Measurements from ENCODE around the gene SENP7. TPM values are rescaled to one million over a fixed set of nuclear protein-coding genes. Genes with fewer than 3 reads are reported as not detected.

Gene SENP7
- polyA plus RNA-seq, 1 of the 3 experiments (the other 2 are of a cell fraction) = 2.7 TPM

DNA sequence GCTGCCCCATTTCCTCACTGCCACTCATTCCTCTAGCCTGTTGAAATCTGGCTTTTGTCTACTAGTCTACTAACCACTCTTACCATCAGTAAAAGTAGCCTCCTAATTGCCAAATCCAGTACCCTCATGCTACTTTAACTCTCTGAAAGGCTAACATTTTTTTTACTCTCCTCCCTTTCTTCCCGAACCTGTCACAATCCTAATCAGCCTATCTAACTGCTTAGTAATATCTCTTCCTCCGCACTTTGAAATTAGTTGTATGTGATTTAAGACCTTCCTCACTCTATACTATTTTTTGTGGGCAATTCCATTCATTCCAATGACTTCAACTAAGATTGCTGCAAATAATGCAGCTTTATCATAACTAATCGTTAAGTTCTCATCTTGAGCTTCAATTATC, 3.7 kb downstream of the SENP7 start:
- H3K4me2 ChIP-seq = no peak overlapping the region
- peaks cover 7% of the 10 kb centered on the region for H3F3A ChIP-seq (replicated peaks; ENCODE audit: insufficient read depth)
- no peaks in the 10 kb centered on the region for H3K9me3 ChIP-seq
- no peak overlapping the region for H2AFZ ChIP-seq (ENCODE audit: low read depth)
- no peak overlapping the region for H3K4me3 ChIP-seq (ENCODE audit: low read depth in 2 of 2, low read length in 1 of 2)
- POLR2A ChIA-PET = no interaction called here
- WGBS (ENCODE audit: low lambda C conversion rate) = 88% methylated on average over 2 of the region's 3 CpGs
- no peaks in the 10 kb centered on the region for H3K27me3 ChIP-seq (ENCODE audit: insufficient read depth)
- no peak for DNase-seq
- no peaks in the 10 kb centered on the region for H3K9me2 ChIP-seq
- peaks cover 46% of the 10 kb centered on the region for H3K79me2 ChIP-seq (ENCODE audit: insufficient read depth)
- peaks cover 0 to 4% of the 10 kb centered on the region in 2 experiments; a peak in 2 of 4 replicates for H3K4me1 ChIP-seq (ENCODE audit: control insufficient read depth in 1 of 2, insufficient read depth in 2 of 2, low read depth in 1 of 2, low read length in 1 of 2)
- TF ChIP-seq RXRA (IDR thresholded peaks at IDR 0.05; ENCODE audit: borderline replicate concordance, low read depth) = no peak
- TF ChIP-seq EZH2phosphoT487 (IDR thresholded peaks at IDR 0.05; ENCODE audit: borderline replicate concordance, low read depth) = no peak
- TF ChIP-seq CHD2 (IDR thresholded peaks at IDR 0.05; ENCODE audit: low read length, partially characterized antibody) = no peak
- TF ChIP-seq YY1 (IDR thresholded peaks at IDR 0.05; ENCODE audit: low read depth) = no peak
- no peak for TF ChIP-seq MEF2A (IDR thresholded peaks at IDR 0.05; ENCODE audit: borderline replicate concordance, low read depth)
- no peak for TF ChIP-seq ELF1 (IDR thresholded peaks at IDR 0.05)
- TF ChIP-seq, protein P1, sequence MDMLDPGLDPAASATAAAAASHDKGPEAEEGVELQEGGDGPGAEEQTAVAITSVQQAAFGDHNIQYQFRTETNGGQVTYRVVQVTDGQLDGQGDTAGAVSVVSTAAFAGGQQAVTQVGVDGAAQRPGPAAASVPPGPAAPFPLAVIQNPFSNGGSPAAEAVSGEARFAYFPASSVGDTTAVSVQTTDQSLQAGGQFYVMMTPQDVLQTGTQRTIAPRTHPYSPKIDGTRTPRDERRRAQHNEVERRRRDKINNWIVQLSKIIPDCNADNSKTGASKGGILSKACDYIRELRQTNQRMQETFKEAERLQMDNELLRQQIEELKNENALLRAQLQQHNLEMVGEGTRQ (IDR thresholded peaks at IDR 0.05; ENCODE audit: borderline replicate concordance, low read depth, low read length) = no peak
- no peak for TF ChIP-seq POLR2AphosphoS5 (IDR thresholded peaks at IDR 0.05; ENCODE audit: low read depth, low read length)
- TF ChIP-seq GATA2 (CRISPR knock-in tag; IDR thresholded peaks at IDR 0.05) = no peak
- TF ChIP-seq, protein P2, sequence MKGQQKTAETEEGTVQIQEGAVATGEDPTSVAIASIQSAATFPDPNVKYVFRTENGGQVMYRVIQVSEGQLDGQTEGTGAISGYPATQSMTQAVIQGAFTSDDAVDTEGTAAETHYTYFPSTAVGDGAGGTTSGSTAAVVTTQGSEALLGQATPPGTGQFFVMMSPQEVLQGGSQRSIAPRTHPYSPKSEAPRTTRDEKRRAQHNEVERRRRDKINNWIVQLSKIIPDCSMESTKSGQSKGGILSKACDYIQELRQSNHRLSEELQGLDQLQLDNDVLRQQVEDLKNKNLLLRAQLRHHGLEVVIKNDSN (IDR thresholded peaks at IDR 0.05; ENCODE audit: borderline replicate concordance, low read depth) = no peak
- no peak overlapping the region for H3K9ac ChIP-seq
- no peaks in the 10 kb centered on the region for H4K20me1 ChIP-seq (ENCODE audit: insufficient read depth)
- H3K36me3 ChIP-seq (replicated peaks in 1 of 2; ENCODE audit: control insufficient read depth in 1 of 2, insufficient read depth in 2 of 2, low read length in 1 of 2) = peaks cover 0 to 4% of the 10 kb centered on the region in 2 experiments
- no peak overlapping the region for H3K27ac ChIP-seq (ENCODE audit: low read depth in 2 of 2, low read length in 1 of 2)
- CTCF ChIA-PET = interaction anchor here (1.6 kb wide), 1 partner anchor 906 kb away, joined by 7 read pairs; no protein-coding TSS in a partner anchor

DNA sequence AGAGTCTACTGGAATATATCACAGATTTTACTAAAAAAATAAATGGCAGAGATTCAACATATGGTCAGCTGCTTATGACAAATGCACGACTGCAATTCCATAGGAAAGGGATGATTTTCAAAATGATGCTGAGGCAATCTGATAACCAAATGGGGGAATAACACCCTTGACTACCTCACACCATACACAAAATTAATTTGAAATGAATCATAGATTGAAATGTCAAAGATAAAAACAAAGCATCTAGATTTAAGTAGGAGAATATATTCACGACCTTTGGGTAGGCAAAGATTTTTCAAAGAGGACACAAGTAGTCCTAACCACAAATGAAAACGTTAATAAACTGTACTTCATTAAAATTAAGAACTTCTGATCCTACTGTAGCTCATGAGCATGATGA, 11.2 kb downstream of the SENP7 start:
- DNase-seq = no peak
- Histone ChIP-seq H3K9ac (no peak overlapping the region), H3K79me2 (ENCODE audit: insufficient read depth) (peaks cover 38% of the 10 kb centered on the region), H4K20me1 (ENCODE audit: insufficient read depth) (no peaks in the 10 kb centered on the region), H3K27ac (ENCODE audit: low read depth in 2 of 2, low read length in 1 of 2) (no peak overlapping the region), H3K4me2 (no peak overlapping the region), H3K27me3 (ENCODE audit: insufficient read depth) (no peaks in the 10 kb centered on the region), H3K9me3 (no peaks in the 10 kb centered on the region), H3K36me3 (replicated peaks in 1 of 2; ENCODE audit: control insufficient read depth in 1 of 2, insufficient read depth in 2 of 2, low read length in 1 of 2) (peaks cover 0 to 17% of the 10 kb centered on the region in 2 experiments), H3K9me2 (no peaks in the 10 kb centered on the region), H3K4me3 (ENCODE audit: low read depth in 2 of 2, low read length in 1 of 2) (no peak overlapping the region), H3K4me1 (ENCODE audit: control insufficient read depth in 1 of 2, insufficient read depth in 2 of 2, low read depth in 1 of 2, low read length in 1 of 2) (no peaks in the 10 kb centered on the region), H2AFZ (ENCODE audit: low read depth) (no peak overlapping the region), H3F3A (replicated peaks; ENCODE audit: insufficient read depth) (no peaks in the 10 kb centered on the region)
- CTCF ChIA-PET = no interaction called here
- WGBS (ENCODE audit: low lambda C conversion rate) = 69% methylated on average over 3 of the region's 3 CpGs
- POLR2A ChIA-PET = no interaction called here
- no peak for TF ChIP-seq SIN3A (IDR thresholded peaks at IDR 0.05; ENCODE audit: borderline replicate concordance, low read depth, low read length)

DNA sequence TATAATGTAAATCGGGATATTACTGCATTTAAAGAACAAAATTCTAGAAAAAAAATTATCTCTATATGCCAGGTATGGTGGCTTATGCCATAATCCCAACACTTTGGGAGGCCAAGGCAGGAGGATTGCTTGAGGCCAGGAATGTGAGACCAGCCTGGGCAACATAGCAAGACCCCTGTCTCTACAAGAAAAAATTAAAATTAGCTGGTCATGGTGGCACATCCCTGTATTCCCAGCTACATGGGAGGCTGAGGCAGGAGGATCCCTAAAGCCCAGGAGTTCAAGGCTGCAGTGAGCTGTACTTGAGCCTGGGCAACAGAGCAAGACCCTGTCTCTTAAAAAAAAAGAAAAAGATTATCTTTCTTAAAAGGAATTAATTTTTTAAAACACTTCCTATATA, 12.8 kb downstream of the SENP7 start:
- Histone ChIP-seq H3K9me3 (no peaks in the 10 kb centered on the region), H3K9ac (no peak overlapping the region), H3F3A (replicated peaks; ENCODE audit: insufficient read depth) (no peaks in the 10 kb centered on the region), H3K4me2 (no peak overlapping the region), H3K27ac (ENCODE audit: low read depth in 2 of 2, low read length in 1 of 2) (no peak overlapping the region), H3K27me3 (ENCODE audit: insufficient read depth) (no peaks in the 10 kb centered on the region), H3K36me3 (replicated peaks in 1 of 2; ENCODE audit: control insufficient read depth in 1 of 2, insufficient read depth in 2 of 2, low read length in 1 of 2) (peaks cover 0 to 14% of the 10 kb centered on the region in 2 experiments), H3K4me3 (ENCODE audit: low read depth in 2 of 2, low read length in 1 of 2) (no peak overlapping the region), H3K9me2 (no peaks in the 10 kb centered on the region), H2AFZ (ENCODE audit: low read depth) (no peak overlapping the region), H4K20me1 (ENCODE audit: insufficient read depth) (no peaks in the 10 kb centered on the region), H3K4me1 (ENCODE audit: control insufficient read depth in 1 of 2, insufficient read depth in 2 of 2, low read depth in 1 of 2, low read length in 1 of 2) (no peaks in the 10 kb centered on the region), H3K79me2 (ENCODE audit: insufficient read depth) (peaks cover 27% of the 10 kb centered on the region)
- no peak for DNase-seq
- 89% methylated on average over 1 of the region's 1 CpG for whole genome bisulfite sequencing (ENCODE audit: low lambda C conversion rate)
- TF ChIP-seq TEAD4 (IDR thresholded peaks at IDR 0.05; ENCODE audit: borderline replicate concordance, insufficient read depth) (no peak), RFX5 (IDR thresholded peaks at IDR 0.05; ENCODE audit: low read length) (no peak)
- ChIA-PET CTCF (no interaction called here), POLR2A (no interaction called here)

All from SK-N-SH (cell line).